BJ (cell line): ENCODE measurements around the gene ENO2. TPM values are rescaled to one million over a fixed set of nuclear protein-coding genes. Genes with fewer than 3 reads are reported as not detected.

Experiments
- CTCF ChIA-PET: fragments of 350-600 bp; formaldehyde crosslinking; extraction: SDS; loops from one replicate; lab custom pipeline; 2021; ENCODE audit warnings: antibody characterized with exemption, inconsistent platforms; lab: Yijun Ruan, JAX
- POLR2A ChIA-PET: fragments of 300-600 bp; sonication (Branson Sonifier 250); formaldehyde crosslinking; extraction: SDS; loops from one replicate; lab custom pipeline; 2021; ENCODE audit warnings: antibody characterized with exemption; lab: Charles Lee
- DNase-seq: peaks from one replicate; pipeline ENCODE4 v3.0.0-alpha.2; 2011; ENCODE audit warnings: low read depth
- H3K27me3 ChIP-seq: 2 replicates; pipeline ENCODE4 v1.6.0; 2011; ENCODE audit warnings: low read length; ENCODE audit not compliant: control insufficient read depth, insufficient read depth
- H3K36me3 ChIP-seq: 2 replicates; pipeline ENCODE4 v1.5.1; 2011; ENCODE audit warnings: low read length; ENCODE audit not compliant: control insufficient read depth, insufficient read depth
- H3K4me3 ChIP-seq: 2 replicates; pipeline ENCODE4 v1.5.1; 2011; ENCODE audit warnings: low read depth, mild to moderate bottlenecking, control low read depth, low read length
- polyA plus RNA-seq: library from polyadenylated mRNA; depleted of rRNA; stranded (reverse); fragments of >200 nt; gene quantifications from 2 replicates; pipeline ENCODE4 v1.2.3, GENCODE V29; 2011
- TF ChIP-seq, protein P1 (sequence below): IDR thresholded peaks from 2 replicates; pipeline ENCODE4 v1.5.1; 2011; ENCODE audit warnings: low read depth, mild to moderate bottlenecking, control low read depth, inconsistent platforms, low read length, moderate library complexity; ENCODE audit not compliant: insufficient read depth

ENO2 gene
- polyA plus RNA-seq, 1 experiment: 29.7 TPM

DNA sequence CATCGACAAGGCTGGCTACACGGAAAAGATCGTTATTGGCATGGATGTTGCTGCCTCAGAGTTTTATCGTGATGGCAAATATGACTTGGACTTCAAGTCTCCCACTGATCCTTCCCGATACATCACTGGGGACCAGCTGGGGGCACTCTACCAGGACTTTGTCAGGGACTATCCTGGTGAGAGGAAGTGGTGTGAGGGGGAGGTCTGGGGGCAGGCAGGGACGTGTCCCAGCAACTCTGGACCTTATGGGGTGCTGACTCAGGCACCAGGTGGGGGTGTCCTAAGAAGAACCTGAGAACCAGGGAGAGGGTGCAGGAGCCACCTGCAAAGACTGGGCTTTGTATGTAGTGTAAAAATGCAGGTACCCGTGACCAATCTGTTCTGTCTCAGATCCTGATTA lies 5.2 kb downstream of the ENO2 start:
- no peak overlapping the region for H3K4me3 ChIP-seq
- TF ChIP-seq, protein P1, sequence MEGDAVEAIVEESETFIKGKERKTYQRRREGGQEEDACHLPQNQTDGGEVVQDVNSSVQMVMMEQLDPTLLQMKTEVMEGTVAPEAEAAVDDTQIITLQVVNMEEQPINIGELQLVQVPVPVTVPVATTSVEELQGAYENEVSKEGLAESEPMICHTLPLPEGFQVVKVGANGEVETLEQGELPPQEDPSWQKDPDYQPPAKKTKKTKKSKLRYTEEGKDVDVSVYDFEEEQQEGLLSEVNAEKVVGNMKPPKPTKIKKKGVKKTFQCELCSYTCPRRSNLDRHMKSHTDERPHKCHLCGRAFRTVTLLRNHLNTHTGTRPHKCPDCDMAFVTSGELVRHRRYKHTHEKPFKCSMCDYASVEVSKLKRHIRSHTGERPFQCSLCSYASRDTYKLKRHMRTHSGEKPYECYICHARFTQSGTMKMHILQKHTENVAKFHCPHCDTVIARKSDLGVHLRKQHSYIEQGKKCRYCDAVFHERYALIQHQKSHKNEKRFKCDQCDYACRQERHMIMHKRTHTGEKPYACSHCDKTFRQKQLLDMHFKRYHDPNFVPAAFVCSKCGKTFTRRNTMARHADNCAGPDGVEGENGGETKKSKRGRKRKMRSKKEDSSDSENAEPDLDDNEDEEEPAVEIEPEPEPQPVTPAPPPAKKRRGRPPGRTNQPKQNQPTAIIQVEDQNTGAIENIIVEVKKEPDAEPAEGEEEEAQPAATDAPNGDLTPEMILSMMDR: no peak
- ChIA-PET POLR2A (no interaction called here), CTCF (interaction anchor here (0.8 to 2.0 kb wide), 3 partner anchors 18 to 45 kb away, joined by 4 to 8 read pairs (median 4); no protein-coding TSS in a partner anchor)
- no peaks in the 10 kb centered on the region for H3K27me3 ChIP-seq
- peaks cover 24% of the 10 kb centered on the region for H3K36me3 ChIP-seq
- no peak for DNase-seq

DNA sequence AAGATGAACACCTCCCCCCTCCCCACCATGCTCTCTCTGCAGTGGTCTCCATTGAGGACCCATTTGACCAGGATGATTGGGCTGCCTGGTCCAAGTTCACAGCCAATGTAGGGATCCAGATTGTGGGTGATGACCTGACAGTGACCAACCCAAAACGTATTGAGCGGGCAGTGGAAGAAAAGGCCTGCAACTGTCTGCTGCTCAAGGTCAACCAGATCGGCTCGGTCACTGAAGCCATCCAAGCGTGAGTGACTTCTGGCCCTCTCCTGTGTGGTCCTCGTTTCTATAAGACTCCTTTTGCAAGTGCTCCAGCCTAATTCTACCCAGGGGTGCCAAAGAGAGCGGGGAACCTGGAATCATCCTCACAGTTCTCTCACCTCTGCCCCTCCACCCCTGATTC lies 7.2 kb downstream of the ENO2 start:
- H3K36me3 ChIP-seq: peaks cover 19% of the 10 kb centered on the region
- no peaks in the 10 kb centered on the region for H3K27me3 ChIP-seq
- no peak for DNase-seq
- H3K4me3 ChIP-seq: no peak overlapping the region
- CTCF ChIA-PET: interaction anchor here (1.1 to 6.6 kb wide), 6 partner anchors 14 to 188 kb away, joined by 3 to 129 read pairs (median 4); no protein-coding TSS in a partner anchor
- POLR2A ChIA-PET: interaction anchor here (0.5 kb wide), 1 partner anchor 19 kb away, joined by 3 read pairs; no protein-coding TSS in a partner anchor
- TF ChIP-seq, protein P1: no peak

DNA sequence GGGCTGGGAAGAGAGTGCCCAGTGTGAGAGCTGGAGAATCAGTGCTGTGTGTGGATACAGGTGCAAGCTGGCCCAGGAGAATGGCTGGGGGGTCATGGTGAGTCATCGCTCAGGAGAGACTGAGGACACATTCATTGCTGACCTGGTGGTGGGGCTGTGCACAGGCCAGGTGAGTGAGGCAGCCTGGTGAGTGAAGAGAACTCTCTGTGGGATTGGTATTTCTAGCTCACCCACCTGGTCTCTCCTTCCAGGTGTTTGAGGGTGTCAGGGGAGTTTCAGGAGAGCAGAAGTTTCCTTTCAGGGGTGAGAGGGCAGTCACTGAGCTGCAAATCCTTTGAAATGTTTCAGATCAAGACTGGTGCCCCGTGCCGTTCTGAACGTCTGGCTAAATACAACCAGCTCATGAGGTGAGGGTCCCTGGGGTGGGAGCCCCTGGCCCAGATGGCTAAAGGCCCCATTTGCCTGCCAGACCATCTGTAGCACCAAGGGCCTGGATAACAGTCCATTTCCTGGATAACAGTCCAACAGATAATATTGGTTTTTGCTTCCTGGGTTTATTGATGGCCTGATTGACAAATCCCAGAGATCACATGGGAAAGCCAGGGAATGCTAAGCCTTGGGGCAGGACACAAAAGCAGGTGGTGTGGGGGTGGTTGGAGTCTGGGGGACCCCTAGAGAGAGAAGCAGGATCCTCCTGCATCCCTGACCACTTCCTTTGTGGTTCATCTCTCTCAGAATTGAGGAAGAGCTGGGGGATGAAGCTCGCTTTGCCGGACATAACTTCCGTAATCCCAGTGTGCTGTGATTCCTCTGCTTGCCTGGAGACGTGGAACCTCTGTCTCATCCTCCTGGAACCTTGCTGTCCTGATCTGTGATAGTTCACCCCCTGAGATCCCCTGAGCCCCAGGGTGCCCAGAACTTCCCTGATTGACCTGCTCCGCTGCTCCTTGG lies 7.9 kb downstream of the ENO2 start:
- TF ChIP-seq, protein P1: no peak
- DNase-seq: no peak
- Histone ChIP-seq H3K27me3 (no peaks in the 10 kb centered on the region), H3K36me3 (peaks cover 17% of the 10 kb centered on the region), H3K4me3 (no peak overlapping the region)
- POLR2A ChIA-PET: interaction anchor here (0.5 kb wide), 1 partner anchor 20 kb away, joined by 3 read pairs; no protein-coding TSS in a partner anchor
- CTCF ChIA-PET: interaction anchor here (0.6 to 6.6 kb wide), 5 partner anchors 16 to 420 kb away, joined by 3 to 129 read pairs (median 4); no protein-coding TSS in a partner anchor

DNA sequence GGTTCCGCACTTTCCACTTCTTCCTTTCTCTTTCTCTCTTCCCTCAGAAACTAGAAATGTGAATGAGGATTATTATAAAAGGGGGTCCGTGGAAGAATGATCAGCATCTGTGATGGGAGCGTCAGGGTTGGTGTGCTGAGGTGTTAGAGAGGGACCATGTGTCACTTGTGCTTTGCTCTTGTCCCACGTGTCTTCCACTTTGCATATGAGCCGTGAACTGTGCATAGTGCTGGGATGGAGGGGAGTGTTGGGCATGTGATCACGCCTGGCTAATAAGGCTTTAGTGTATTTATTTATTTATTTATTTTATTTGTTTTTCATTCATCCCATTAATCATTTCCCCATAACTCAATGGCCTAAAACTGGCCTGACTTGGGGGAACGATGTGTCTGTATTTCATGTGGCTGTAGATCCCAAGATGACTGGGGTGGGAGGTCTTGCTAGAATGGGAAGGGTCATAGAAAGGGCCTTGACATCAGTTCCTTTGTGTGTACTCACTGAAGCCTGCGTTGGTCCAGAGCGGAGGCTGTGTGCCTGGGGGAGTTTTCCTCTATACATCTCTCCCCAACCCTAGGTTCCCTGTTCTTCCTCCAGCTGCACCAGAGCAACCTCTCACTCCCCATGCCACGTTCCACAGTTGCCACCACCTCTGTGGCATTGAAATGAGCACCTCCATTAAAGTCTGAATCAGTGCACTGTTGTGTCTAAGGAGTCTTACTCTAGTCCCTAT lies 8.8 kb downstream of the ENO2 start:
- no peak for DNase-seq
- POLR2A ChIA-PET: interaction anchor here (0.5 kb wide), 1 partner anchor 414 kb away, joined by 3 read pairs; no protein-coding TSS in a partner anchor
- Histone ChIP-seq H3K4me3 (no peak overlapping the region), H3K36me3 (peaks cover 13% of the 10 kb centered on the region), H3K27me3 (no peaks in the 10 kb centered on the region)
- CTCF ChIA-PET: interaction anchor here (0.6 to 6.6 kb wide), 17 partner anchors 9 to 421 kb away, joined by 3 to 129 read pairs (median 8); partner anchors contain the start of genes C1RL, ENO2, LRRC23 and PHB2
- TF ChIP-seq, protein P1: no peak
